ENCODE data around the gene MEMO1. TPM values are rescaled to one million over a fixed set of nuclear protein-coding genes. Genes with fewer than 3 reads are reported as not detected.

Gene MEMO1
- total and polyA plus RNA-seq, 8 donors = 3.5 to 33.8 (median 25.6) TPM

GRCh38 chr2:31894656-31895055, 116.2 kb downstream of the MEMO1 start:
- intact Hi-C loops (cut with DNase I; ENCODE audit: low total_unique reads) = no loop called here
- WGBS, 5 donors = 93 to 100% (median 96%) methylated on average over 2 of the region's 2 CpGs
- no peak for TF ChIP-seq EP300 (IDR thresholded peaks at IDR 0.05)
- no peak for TF ChIP-seq POLR2A (IDR thresholded peaks at IDR 0.05)
- TF ChIP-seq POLR2AphosphoS5 (IDR thresholded peaks at IDR 0.05) = no peak
- TF ChIP-seq, protein P1, sequence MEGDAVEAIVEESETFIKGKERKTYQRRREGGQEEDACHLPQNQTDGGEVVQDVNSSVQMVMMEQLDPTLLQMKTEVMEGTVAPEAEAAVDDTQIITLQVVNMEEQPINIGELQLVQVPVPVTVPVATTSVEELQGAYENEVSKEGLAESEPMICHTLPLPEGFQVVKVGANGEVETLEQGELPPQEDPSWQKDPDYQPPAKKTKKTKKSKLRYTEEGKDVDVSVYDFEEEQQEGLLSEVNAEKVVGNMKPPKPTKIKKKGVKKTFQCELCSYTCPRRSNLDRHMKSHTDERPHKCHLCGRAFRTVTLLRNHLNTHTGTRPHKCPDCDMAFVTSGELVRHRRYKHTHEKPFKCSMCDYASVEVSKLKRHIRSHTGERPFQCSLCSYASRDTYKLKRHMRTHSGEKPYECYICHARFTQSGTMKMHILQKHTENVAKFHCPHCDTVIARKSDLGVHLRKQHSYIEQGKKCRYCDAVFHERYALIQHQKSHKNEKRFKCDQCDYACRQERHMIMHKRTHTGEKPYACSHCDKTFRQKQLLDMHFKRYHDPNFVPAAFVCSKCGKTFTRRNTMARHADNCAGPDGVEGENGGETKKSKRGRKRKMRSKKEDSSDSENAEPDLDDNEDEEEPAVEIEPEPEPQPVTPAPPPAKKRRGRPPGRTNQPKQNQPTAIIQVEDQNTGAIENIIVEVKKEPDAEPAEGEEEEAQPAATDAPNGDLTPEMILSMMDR (IDR thresholded peaks at IDR 0.05) = no peak

DNA sequence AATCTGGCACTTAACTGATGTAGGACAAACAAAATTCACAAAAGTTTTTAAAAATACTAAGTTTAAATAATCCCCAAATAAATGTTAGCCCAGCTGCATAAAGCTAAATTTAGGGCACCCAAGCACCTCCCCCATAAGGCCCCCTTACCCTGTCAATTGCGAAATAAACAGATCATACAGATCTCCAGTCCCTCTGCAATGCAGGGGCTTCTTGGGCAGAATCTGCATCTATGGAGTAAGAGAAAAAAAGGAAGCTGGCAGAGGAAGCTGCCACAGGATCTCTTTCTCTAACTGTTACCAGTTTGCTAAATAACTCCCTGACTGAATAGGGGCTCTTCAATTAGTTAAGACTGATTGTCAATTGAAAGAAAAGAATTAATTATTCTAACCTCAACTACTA, 117.7 kb downstream of the MEMO1 start:
- no peaks in the 10 kb centered on the region for H3K27me3 ChIP-seq
- peaks cover 0 to 18% (median 14%) of the 10 kb centered on the region in 4 donors for H3K36me3 ChIP-seq
- WGBS, 5 donors = 82 to 96% (median 88%) methylated on average over 1 of the region's 1 CpG
- no peak for DNase-seq
- H3K9me3 ChIP-seq = peaks cover 0 to 14% (median 7%) of the 10 kb centered on the region in 4 donors
- no peaks in the 10 kb centered on the region for H3K4me1 ChIP-seq
- H3K27ac ChIP-seq = no peak overlapping the region
- no peak overlapping the region for H3K4me3 ChIP-seq
- intact Hi-C loops (cut with DNase I; ENCODE audit: low total_unique reads) = no loop called here
- TF ChIP-seq, protein P1 (IDR thresholded peaks at IDR 0.05) = no peak
- no peak for TF ChIP-seq EP300 (IDR thresholded peaks at IDR 0.05)
- TF ChIP-seq POLR2A (IDR thresholded peaks at IDR 0.05) = no peak
- TF ChIP-seq POLR2AphosphoS5 (IDR thresholded peaks at IDR 0.05) = no peak

More at GRCh38 chr2:31894656-31895055, 116.2 kb downstream of the MEMO1 start:
- DNase-seq = no peak
- Histone ChIP-seq H3K27me3 (no peaks in the 10 kb centered on the region), H3K36me3 (peaks cover 0 to 29% (median 22%) of the 10 kb centered on the region in 4 donors), H3K4me3 (no peak overlapping the region), H3K27ac (no peak overlapping the region), H3K9me3 (peaks cover 0 to 28% (median 8%) of the 10 kb centered on the region in 4 donors), H3K4me1 (no peaks in the 10 kb centered on the region)

- intact Hi-C loops (cut with DNase I; ENCODE audit: low total_unique reads) = no loop called here
- DNase-seq = no peak
- Histone ChIP-seq H3K36me3 (peaks cover 0 to 16% (median 12%) of the 10 kb centered on the region in 4 donors), H3K4me3 (no peak overlapping the region), H3K27me3 (no peaks in the 10 kb centered on the region), H3K4me1 (no peaks in the 10 kb centered on the region), H3K27ac (no peak overlapping the region), H3K9me3 (no peaks in the 10 kb centered on the region)
- TF ChIP-seq, protein P1 (IDR thresholded peaks at IDR 0.05) = no peak
- TF ChIP-seq POLR2AphosphoS5 (IDR thresholded peaks at IDR 0.05) (no peak), EP300 (IDR thresholded peaks at IDR 0.05) (no peak), POLR2A (IDR thresholded peaks at IDR 0.05) (no peak)
These were observed 121.8 kb downstream of the MEMO1 start for GRCh38 chr2:31889044-31889443.

DNA sequence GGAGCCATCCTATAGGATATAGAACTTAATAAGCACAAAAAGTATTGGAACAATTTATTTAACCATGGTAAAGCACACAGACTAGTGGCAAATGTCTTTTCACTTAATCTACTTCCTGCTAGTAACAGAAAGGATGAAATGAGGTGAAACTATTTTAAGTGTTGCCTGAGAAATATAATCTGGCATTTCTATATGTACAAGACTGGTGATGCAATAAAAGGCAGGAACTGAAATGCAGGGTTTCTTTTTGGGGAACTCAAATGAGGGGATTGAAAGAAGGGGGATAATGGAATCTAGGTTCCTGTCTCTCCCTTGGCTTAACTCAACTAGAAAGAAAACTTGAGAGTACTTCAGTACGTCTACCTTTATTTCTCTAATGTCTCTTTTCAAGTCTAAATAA, 122.3 kb downstream of the MEMO1 start:
- TF ChIP-seq, protein P1 (IDR thresholded peaks at IDR 0.05) = no peak
- TF ChIP-seq POLR2A (IDR thresholded peaks at IDR 0.05) (no peak), POLR2AphosphoS5 (IDR thresholded peaks at IDR 0.05) (no peak), EP300 (IDR thresholded peaks at IDR 0.05) (no peak)
- Histone ChIP-seq H3K36me3 (peaks cover 0 to 16% (median 12%) of the 10 kb centered on the region in 4 donors), H3K4me3 (no peak overlapping the region), H3K9me3 (no peaks in the 10 kb centered on the region), H3K27ac (no peak overlapping the region), H3K27me3 (no peaks in the 10 kb centered on the region), H3K4me1 (no peaks in the 10 kb centered on the region)
- no peak for DNase-seq
- intact Hi-C loops (cut with DNase I; ENCODE audit: low total_unique reads) = no loop called here
- 83 to 93% (median 90%) methylated on average over 1 of the region's 1 CpG for WGBS, 5 donors
